DMS153 (cell line): ENCODE data around the gene PAM16.
A peak's percentile ranks its signal among the peaks of the same experiment; 100 is the strongest.
"Not testable (repeated sequence)": the region's sequence is repeated elsewhere in the genome, so short reads cannot be mapped to it uniquely, and the experiment has no call there.

Experiments used
- DNase-seq: peaks from one replicate; lab custom pipeline; 2025; lab: John Stamatoyannopoulos, UW

Gene PAM16

GRCh38 chr16:4353675-4354074 is 2.6 kb upstream of the PAM16 start:
- DNase-seq, result no peak

DNA sequence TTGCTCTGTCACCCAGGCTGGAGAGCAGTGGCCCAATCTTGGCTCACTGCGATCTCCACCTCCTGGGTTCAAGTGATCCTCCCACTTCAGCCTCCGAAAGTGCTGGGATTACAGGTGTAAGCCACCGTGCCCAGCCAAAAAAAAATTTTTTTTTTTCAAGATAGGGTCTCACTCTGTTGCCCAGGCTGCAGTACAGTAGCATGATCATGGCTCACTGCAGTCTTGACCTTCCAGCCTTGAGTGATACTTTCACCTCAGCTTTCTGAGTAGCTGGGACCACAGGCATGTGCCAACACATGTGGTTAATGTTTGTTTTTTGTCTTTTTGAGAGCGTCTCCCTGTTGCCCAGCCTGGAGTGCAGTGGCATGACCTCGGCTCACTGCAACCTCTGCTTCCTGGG is 1.7 kb upstream of the PAM16 start:
- no peak for DNase-seq

- DNase-seq, result no peak
These were observed 759 bp upstream of the PAM16 start for GRCh38 chr16:4351880-4352279.

- no peak for DNase-seq
These were observed 745 bp downstream of the PAM16 start for GRCh38 chr16:4350365-4350786.

GRCh38 chr16:4349332-4349731 is 1.8 kb downstream of the PAM16 start:
- no peak for DNase-seq

DNA sequence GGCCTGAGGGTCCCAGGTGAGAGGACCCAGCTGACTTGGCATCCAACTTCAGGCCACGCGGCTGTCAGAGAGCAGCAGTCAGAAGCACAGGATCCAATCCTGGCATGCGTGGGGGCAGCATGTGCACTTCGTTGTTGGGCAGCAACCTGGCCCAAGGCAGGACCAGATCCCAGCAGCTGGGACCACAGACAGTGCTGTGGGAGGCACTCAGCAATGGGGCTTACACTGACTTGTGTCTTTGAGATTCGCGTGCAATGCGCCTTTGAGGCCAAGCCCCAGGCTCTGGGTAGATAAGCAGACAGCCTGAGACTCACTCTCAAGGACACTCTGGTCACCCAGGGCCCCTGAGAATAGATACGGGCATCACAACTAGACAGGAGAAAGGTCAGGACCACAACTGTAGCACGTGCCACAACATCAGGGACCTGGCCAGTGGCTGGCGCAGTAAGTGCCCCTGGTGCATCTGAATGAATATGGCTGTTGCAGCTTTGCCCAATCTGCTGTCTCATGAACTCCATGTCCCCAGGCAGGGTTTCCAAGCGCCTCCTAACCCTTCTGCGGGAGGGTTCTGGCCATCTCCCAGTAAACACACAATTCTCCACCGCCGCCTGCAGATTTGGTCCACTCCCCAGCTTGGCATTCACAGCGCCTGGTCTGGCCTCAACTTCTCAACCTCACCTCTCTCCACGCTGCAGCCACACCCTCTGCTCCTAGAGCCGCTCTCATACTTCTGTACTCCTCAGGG is 3.2 kb downstream of the PAM16 start:
- DNase-seq, result no peak

DNA sequence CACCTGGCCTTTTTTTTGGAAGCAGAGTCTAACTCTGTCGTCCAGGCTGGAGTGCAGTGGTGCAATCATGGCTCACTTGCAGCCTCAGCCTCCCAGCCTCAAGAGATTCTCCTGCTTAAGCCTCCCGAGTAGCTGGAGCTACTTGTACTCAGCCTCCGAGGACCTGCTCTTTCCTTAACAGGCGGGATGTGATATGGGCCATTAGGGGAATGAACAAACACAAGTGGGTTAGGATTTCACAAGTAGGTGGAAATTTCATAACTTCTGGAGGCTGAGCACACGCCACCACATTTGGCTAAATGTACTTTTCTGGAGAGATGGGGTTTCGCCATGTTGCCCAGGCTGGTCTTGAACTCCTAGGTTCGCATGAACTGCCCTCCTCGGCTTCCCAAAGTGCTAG is 4.1 kb downstream of the PAM16 start:
- DNase-seq, result no peak

GRCh38 chr16:4345836-4346781 is 5.0 kb downstream of the PAM16 start:
- peak; percentile 62 for DNase-seq

- DNase-seq, result peak; percentile 70
These were observed 5.9 kb downstream of the PAM16 start for GRCh38 chr16:4344983-4345835.

GRCh38 chr16:4344300-4344982 is 6.7 kb downstream of the PAM16 start:
- not testable (repeated sequence) for DNase-seq

DNA sequence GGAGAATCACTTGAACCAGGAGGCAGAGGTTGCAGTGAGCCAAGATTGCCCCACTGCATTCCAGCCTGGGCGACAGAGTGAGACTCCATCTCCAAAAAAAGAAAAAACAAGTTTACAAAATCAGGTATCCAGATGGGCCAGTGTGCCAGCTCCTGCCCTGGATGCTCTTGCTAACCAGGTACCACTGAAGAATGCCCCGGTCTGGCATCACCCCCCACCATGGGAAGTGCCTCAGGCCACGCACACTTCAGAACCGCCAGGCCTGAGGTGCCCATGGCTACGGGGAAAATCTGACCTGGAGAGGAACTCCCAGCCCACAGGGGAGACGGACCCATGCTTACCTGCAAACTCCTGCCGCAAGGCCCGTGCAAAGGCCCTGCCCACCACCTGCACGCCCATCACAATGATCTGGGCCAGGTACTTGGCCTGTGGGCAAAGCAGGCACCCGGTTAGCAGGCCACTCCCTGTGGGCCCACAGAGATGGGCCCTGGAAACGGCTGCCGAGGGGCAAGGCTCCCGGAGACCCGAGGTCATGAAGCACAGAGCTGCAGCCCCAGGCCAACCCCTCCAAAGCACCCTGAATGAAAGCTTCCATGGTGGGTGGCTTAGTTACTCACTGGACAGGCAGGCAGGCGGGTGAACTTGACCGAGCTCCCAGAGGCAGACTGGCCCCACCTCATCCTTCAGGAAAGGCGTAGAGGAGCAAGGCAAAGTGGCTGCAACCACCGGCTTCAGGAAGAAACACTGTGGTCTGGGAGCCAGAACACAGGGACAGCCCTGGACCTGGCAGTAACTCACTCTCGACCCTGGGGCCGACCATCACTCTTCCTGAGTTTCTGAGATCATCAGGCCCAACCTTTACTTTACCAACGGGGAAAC is 8.0 kb downstream of the PAM16 start:
- DNase-seq, result no peak

DNA sequence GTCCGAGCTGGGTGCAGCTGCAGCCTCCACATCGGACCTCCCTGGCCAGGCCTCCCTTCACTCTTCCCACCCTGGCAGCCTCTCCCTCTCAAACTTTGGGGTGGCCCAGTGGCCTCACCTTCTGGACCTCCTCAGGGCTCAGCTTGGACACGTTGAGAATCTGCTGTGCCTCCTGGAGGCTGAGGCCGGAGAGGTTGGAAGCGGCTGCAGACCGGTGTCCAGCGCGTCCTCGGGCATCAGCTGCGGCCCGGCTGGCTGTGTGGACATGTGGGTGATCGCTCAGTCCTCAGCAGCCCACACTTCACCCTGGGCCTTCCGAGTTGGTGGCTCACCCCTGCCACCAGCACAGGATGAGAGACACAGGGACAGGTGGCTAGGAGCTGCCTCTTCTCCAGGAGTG is 9.9 kb downstream of the PAM16 start:
- DNase-seq, result no peak

- DNase-seq, result no peak
These were observed 10.7 kb downstream of the PAM16 start for GRCh38 chr16:4340443-4340842.

GRCh38 chr16:4339909-4340308 is 11.2 kb downstream of the PAM16 start:
- DNase-seq, result peak; percentile 35

GRCh38 chr16:4339455-4339854 is 11.7 kb downstream of the PAM16 start:
- no peak for DNase-seq

GRCh38 chr16:4338712-4339299 is 12.3 kb downstream of the PAM16 start:
- no peak for DNase-seq

DNA sequence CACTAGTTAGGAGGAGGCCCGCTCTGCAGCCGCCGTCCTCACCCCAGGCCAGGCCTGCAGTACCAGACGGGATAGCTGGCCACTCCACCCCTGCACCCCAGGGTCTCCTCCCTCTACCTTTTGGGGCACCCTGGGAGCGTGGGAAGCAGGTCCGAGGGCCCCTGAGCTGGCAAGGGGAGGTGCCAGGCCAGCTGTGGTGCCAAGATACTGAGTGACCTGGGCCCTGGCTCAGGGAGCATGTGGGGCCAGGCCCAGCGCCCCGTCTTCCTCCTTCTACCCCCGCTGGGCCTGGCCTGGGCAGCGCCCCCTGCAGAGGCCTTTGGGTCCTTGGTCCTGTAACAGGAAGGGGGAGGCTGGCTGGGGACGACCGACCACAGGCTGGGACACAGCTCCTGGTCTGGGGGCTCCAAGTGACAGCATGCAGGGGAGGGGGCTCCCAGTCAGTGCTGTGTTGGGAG is 13.0 kb downstream of the PAM16 start:
- DNase-seq, result no peak

DNA sequence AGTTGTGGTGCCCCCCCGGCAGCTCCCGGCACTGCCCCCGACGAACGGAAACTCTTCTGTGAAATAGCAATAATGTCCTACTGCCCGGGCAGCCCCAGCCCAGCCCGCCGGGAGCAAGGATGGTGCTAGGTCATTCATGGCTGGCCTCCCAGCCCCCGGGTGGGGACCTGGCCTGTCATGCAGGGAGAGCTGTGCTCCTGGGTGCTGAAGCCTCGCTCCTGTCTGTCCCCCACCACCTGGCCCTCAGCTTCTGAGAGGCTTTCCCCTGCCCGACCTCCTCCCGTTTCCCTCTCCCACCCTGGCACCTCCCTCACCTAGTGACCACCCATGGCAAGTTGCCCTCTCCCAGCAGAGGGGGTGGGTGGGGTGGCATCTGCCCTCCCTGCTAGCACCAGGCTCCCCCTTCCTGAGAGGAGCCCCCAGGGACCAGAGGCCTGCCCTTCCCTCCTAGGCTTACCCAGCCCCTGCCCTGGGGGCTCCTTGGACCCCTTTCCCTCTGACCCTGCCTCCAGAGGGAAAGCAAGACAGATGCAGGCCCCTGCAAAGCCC is 13.5 kb downstream of the PAM16 start:
- DNase-seq, result no peak

- no peak for DNase-seq
These were observed 14.2 kb downstream of the PAM16 start for GRCh38 chr16:4336701-4337539.
